CD4-positive, alpha-beta T cell (primary cell): ENCODE measurements around the gene ZBTB40. TPM values are rescaled to one million over a fixed set of nuclear protein-coding genes. Genes with fewer than 3 reads are reported as not detected.

Source experiments
- ATAC-seq: fragments of 200-7000 bp; cut with Tn5 transposase; one replicate; pipeline ENCODE4 v1.10.0; 2022; ENCODE audit warnings: mild to moderate bottlenecking; ENCODE audit not compliant: poor library complexity
- CTCF ChIA-PET: fragments of 350-600 bp; sonication (Branson Sonifier 250); formaldehyde crosslinking; loops from one replicate; lab custom pipeline; 2021; ENCODE audit warnings: antibody characterized with exemption, inconsistent platforms; lab: Charles Lee
- POLR2A ChIA-PET: fragments of 350-600 bp; sonication (Branson Sonifier 250); formaldehyde crosslinking; loops from one replicate; lab custom pipeline; 2021; ENCODE audit warnings: antibody characterized with exemption, inconsistent platforms; lab: Charles Lee
- DNase-seq, 14 experiments: peaks; one replicate each; pipeline ENCODE4 v3.0.0-alpha.2; 2013 to 2020; ENCODE audit warnings: mixed read lengths in 2 of 14
- H3K27ac ChIP-seq, 2 donors: one replicate each; pipeline versions ENCODE4 v1.5.1 to v1.7.0; 2013; ENCODE audit warnings: low read length in 2 of 2, low read depth in 1 of 2, mild to moderate bottlenecking in 1 of 2
- H3K27me3 ChIP-seq, 2 experiments: 1 replicate in 1 of 2; 2 replicates in 1 of 2; pipeline versions ENCODE4 v1.6.1 to v1.7.0; 2013; ENCODE audit warnings: low read length in 2 of 2, control low read depth in 1 of 2, mild to moderate bottlenecking in 1 of 2, moderate library complexity in 1 of 2; ENCODE audit not compliant: insufficient read depth in 2 of 2, control insufficient read depth in 1 of 2
- H3K36me3 ChIP-seq: one replicate; pipeline ENCODE4 v1.6.1; 2013; ENCODE audit warnings: low read length, control low read depth; ENCODE audit not compliant: insufficient read depth
- H3K4me1 ChIP-seq: one replicate; pipeline ENCODE4 v1.6.1; 2013; ENCODE audit warnings: low read length, control low read depth; ENCODE audit not compliant: insufficient read depth
- H3K4me3 ChIP-seq: one replicate; pipeline ENCODE4 v1.5.1; 2013; ENCODE audit warnings: mild to moderate bottlenecking, low read length, moderate library complexity
- H3K9me3 ChIP-seq, 2 experiments: 1 replicate in 1 of 2; 2 replicates in 1 of 2; pipeline versions ENCODE4 v1.6.1 to v1.7.0; 2013; ENCODE audit warnings: low read length in 2 of 2, mild to moderate bottlenecking in 2 of 2, control low read depth in 1 of 2, moderate library complexity in 1 of 2; ENCODE audit not compliant: control insufficient read depth in 1 of 2, insufficient read depth in 1 of 2
- H3K27ac Mint-ChIP-seq: one replicate; pipeline ENCODE4 v1.8.0; 2020; ENCODE audit warnings: mixed read lengths
- H3K27me3 Mint-ChIP-seq: one replicate; pipeline ENCODE4 v1.8.0; 2021; ENCODE audit warnings: mixed read lengths
- H3K36me3 Mint-ChIP-seq: one replicate; pipeline ENCODE4 v1.8.0; 2021; ENCODE audit warnings: low read depth, mixed read lengths
- H3K4me1 Mint-ChIP-seq: one replicate; pipeline ENCODE4 v1.8.0; 2021; ENCODE audit warnings: low read depth, mixed read lengths
- H3K4me3 Mint-ChIP-seq: one replicate; pipeline ENCODE4 v1.8.0; 2020; ENCODE audit warnings: mild to moderate bottlenecking, mixed read lengths
- H3K9me3 Mint-ChIP-seq: one replicate; pipeline ENCODE4 v1.8.0; 2020; ENCODE audit warnings: mixed read lengths
- intact Hi-C, 2 experiments: fragments of 100-400 bp; cut with DNase I in 1 of 2; cut with micrococcal nuclease in 1 of 2; formaldehyde crosslinking; loops; one replicate each; pipeline versions ENCODE4 v1.15.1 to v1.9.0; 2023 to 2025; cut with DNase I, micrococcal nuclease
- total RNA-seq, 174 experiments: library from RNA in 2 of 174; stranded (reverse) in 2 of 174; gene quantifications; one replicate each; pipeline ENCODE4 v1.2.3 and lab custom pipeline; 2021 to 2026
- TF ChIP-seq, protein P1 (sequence below): fragments of 200-600 bp; IDR thresholded peaks from one replicate; pipeline ENCODE4 v1.8.0; 2022; ENCODE audit warnings: antibody characterized with exemption, mild to moderate bottlenecking

The ZBTB40 gene
- total RNA-seq, 2 experiments from 2014 or later = 28.4 to 30.6 TPM

DNA sequence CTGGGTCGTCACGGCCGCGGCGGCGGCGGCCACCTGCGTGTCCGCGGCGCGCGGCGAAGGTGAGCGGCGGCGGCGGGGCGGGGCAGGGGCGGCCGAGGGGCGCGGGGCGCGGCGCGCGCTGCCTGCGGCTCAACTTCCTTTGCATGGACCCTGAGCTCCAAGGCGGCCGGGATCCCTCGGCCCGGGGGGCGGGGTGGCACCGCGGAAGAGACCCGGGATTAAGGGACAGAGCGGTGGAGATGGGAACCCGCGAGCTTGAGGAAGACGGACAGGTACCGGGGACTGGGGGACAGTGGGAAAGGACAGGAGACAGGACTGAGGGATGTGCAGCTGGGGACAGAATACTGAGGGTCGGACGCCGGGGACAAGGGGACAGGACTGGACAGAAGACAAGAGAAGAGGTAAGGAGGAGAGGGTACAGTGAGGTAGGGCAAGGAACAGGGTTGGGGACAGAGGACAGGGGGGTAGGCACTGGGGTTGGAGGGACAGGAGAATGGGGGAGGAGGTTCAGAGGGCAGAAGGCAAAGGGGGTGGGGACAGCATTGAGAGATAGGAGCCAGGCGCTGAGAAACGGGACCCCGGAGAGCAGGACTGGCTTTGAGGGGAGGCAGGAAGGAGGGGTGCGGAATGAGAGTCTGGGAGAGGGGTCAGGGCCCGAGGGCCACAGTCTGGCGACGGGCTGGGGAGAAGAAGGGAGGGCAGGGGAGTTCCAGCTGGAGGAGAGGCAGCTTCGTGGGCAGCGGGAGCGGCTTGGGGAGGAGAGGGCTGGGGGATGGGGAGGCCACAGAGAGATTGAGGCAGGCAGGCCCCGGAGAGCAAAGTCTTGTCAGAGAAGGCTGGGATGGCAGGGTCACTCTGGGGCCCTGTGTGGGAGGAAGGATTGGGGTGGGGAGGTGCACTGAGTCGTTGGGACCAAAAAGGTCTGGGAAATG, 112.3 kb downstream of the ZBTB40 start:
- peaks cover 30 to 56% of the 10 kb centered on the region in 2 experiments for H3K27me3 ChIP-seq
- H3K27ac ChIP-seq = no peak overlapping the region
- H3K27ac Mint-ChIP-seq = no peak overlapping the region
- H3K9me3 ChIP-seq = no peaks in the 10 kb centered on the region
- no peaks in the 10 kb centered on the region for H3K36me3 Mint-ChIP-seq
- ChIA-PET POLR2A (no interaction called here), CTCF (no interaction called here)
- TF ChIP-seq, protein P1, sequence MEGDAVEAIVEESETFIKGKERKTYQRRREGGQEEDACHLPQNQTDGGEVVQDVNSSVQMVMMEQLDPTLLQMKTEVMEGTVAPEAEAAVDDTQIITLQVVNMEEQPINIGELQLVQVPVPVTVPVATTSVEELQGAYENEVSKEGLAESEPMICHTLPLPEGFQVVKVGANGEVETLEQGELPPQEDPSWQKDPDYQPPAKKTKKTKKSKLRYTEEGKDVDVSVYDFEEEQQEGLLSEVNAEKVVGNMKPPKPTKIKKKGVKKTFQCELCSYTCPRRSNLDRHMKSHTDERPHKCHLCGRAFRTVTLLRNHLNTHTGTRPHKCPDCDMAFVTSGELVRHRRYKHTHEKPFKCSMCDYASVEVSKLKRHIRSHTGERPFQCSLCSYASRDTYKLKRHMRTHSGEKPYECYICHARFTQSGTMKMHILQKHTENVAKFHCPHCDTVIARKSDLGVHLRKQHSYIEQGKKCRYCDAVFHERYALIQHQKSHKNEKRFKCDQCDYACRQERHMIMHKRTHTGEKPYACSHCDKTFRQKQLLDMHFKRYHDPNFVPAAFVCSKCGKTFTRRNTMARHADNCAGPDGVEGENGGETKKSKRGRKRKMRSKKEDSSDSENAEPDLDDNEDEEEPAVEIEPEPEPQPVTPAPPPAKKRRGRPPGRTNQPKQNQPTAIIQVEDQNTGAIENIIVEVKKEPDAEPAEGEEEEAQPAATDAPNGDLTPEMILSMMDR = no peak
- no peaks in the 10 kb centered on the region for H3K4me1 ChIP-seq
- no peak overlapping the region for H3K4me3 Mint-ChIP-seq
- DNase-seq = no peak
- H3K9me3 Mint-ChIP-seq = no peaks in the 10 kb centered on the region
- intact Hi-C loops = no loop called here
- no peaks in the 10 kb centered on the region for H3K36me3 ChIP-seq
- H3K27me3 Mint-ChIP-seq = peaks cover 63% of the 10 kb centered on the region
- H3K4me3 ChIP-seq = no peak overlapping the region
- peaks cover 5% of the 10 kb centered on the region for H3K4me1 Mint-ChIP-seq
- ATAC-seq = no peak

DNA sequence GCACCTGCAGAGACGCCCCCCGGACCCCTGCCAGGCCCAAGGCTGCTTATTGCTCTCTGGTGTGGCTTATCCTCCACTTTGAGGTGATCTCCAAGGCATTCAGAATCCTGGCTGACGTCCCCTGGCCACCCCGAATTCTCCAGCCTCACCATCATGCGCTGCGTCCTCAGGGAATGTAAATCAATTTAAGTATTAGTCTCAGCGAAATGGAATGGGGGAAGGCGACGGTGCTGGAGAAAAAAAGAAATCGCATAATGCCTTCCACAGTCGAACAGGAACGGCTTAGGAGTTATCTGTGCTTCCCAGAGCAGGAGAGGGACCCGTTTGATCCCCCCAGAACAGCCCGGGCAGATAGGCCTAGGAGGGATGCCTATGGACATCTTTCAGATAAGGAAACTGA, 114.5 kb downstream of the ZBTB40 start:
- peaks cover 0 to 6% of the 10 kb centered on the region in 2 experiments for H3K9me3 ChIP-seq
- TF ChIP-seq, protein P1 = no peak
- CTCF ChIA-PET = no interaction called here
- H3K4me1 ChIP-seq = no peaks in the 10 kb centered on the region
- no peaks in the 10 kb centered on the region for H3K36me3 ChIP-seq
- no peak overlapping the region for H3K4me3 ChIP-seq
- Mint-ChIP-seq H3K36me3 (no peaks in the 10 kb centered on the region), H3K4me3 (no peak overlapping the region), H3K27ac (no peak overlapping the region), H3K4me1 (peaks cover 5% of the 10 kb centered on the region), H3K27me3 (peaks cover 41% of the 10 kb centered on the region), H3K9me3 (no peaks in the 10 kb centered on the region)
- POLR2A ChIA-PET = no interaction called here
- no peak overlapping the region for H3K27ac ChIP-seq
- intact Hi-C loops = no loop called here
- DNase-seq (no peak), ATAC-seq (no peak)
- H3K27me3 ChIP-seq = peaks cover 26 to 45% of the 10 kb centered on the region in 2 experiments

DNA sequence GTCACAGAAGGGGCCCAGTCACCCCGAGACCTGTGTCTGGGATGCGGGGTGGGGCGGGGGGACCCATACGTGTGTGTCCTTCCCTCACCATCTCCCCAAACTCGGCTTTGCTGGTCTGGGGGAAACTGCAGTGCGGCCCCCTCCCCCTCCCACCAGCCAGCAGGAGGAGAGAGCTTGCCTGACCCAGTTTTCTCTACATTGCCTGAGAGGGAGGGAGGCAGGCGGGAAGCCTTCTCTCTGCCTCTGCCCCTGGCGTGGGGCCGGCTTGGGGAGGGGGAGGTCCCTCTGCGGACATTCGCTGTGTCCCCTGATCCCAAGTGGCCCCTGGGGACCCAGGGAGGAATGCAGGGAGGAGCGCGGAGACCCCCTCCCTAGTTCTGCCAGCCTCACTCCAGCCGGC, 115.5 kb downstream of the ZBTB40 start:
- intact Hi-C loops = no loop called here
- Histone ChIP-seq H3K27me3 (peaks cover 20 to 35% of the 10 kb centered on the region in 2 experiments), H3K4me3 (no peak overlapping the region), H3K4me1 (no peaks in the 10 kb centered on the region), H3K9me3 (peaks cover 0 to 6% of the 10 kb centered on the region in 2 experiments), H3K36me3 (no peaks in the 10 kb centered on the region), H3K27ac (no peak overlapping the region)
- Mint-ChIP-seq H3K36me3 (no peaks in the 10 kb centered on the region), H3K27ac (no peak overlapping the region), H3K27me3 (peaks cover 32% of the 10 kb centered on the region), H3K4me3 (no peak overlapping the region), H3K4me1 (peaks cover 5% of the 10 kb centered on the region), H3K9me3 (no peaks in the 10 kb centered on the region)
- ATAC-seq (no peak), DNase-seq (no peak)
- CTCF ChIA-PET = no interaction called here
- POLR2A ChIA-PET = no interaction called here
- TF ChIP-seq, protein P1 = no peak
